Esophagus squamous epithelium (tissue), 4 donors: ENCODE measurements around the gene CRTAC1.

Experiments used
- CTCF ChIP-seq, 6 experiments: fragments of 450-650 bp in 4 of 6; fragments of 200-600 bp in 2 of 6; sonication (generic) in 2 of 6; IDR thresholded peaks; one replicate each; pipeline ENCODE4 v1.5.1; 2016 to 2019; ENCODE audit warnings: antibody characterized with exemption in 6 of 6, mild to moderate bottlenecking in 4 of 6, moderate library complexity in 4 of 6
- POLR2A ChIP-seq, 4 donors: fragments of 450-650 bp; IDR thresholded peaks; one replicate each; pipeline ENCODE4 v1.6.1; 2017; ENCODE audit warnings: antibody characterized with exemption in 4 of 4, mild to moderate bottlenecking in 4 of 4, moderate library complexity in 3 of 4

- TF ChIP-seq CTCF (IDR thresholded peaks at IDR 0.05) (no peak), POLR2A (IDR thresholded peaks at IDR 0.05) (no peak)
Observed at GRCh38 chr10:97870990-97871389, 159.4 kb downstream of the CRTAC1 start.
